HG02588 (cell line): Measurements from ENCODE around the gene COL25A1.
"Not testable (repeated sequence)": the region's sequence is repeated elsewhere in the genome, so short reads cannot be mapped to it uniquely, and the experiment has no call there.

Experiments
- ATAC-seq: cut with Tn5 transposase; IDR thresholded peaks from one replicate; pipeline ENCODE4 v1.9.1; 2021; ENCODE audit warnings: mild to moderate bottlenecking, moderate library complexity; ENCODE audit not compliant: unreplicated experiment

The COL25A1 gene

GRCh38 chr4:108972613-108973283 lies 329.7 kb downstream of the COL25A1 start:
- ATAC-seq = peak; percentile 61

GRCh38 chr4:108971473-108971872 lies 331.0 kb downstream of the COL25A1 start:
- no peak for ATAC-seq

DNA sequence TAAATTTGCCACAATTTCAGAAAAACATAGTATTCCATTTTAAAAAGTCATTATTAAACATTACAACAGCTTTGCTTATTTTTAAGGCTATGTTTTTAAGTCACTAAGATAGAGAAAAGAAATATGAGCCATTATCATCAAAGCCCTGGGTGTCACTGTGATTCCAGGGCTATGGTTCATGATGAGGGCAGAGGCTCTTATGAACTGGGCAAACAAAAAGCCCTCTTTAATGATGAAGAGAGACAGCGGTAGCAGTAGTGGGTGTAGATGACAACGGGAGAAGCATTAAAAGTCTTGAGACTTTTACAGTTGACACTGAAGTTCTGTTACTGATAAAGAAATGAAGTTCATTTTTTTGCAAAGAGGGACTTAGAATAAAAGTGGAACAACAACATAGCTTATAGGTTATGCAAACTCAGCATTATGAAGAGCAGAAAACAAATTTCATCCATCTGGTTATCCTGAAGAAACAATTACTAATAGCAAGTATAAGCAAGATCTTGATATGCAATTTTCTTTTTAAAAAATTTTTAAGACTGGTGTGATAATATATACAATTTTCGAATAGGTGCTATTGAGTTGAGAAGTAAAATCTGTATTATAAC lies 336.9 kb downstream of the COL25A1 start:
- ATAC-seq = no peak

- no peak for ATAC-seq
Measured at GRCh38 chr4:108965016-108965415, 337.4 kb downstream of the COL25A1 start.

GRCh38 chr4:108963910-108964309 lies 338.5 kb downstream of the COL25A1 start:
- no peak for ATAC-seq

DNA sequence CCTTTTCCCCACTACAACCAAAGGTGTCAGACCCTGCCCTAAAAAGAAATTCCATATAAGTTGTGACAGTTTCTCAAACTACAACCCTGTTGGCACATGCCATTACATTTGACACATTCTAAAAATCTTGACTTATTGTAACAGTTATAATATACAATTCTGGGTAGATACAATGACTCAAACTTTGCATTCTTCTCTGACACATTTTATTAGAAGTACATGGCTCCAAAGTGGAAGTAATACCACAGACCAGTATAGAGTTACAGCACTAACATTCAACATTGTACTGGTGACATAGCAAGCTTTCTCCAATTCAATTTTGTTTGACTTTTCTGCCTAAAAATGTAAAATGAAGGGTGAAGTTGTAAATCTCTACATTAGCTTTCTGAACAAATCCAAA lies 343.0 kb downstream of the COL25A1 start:
- ATAC-seq = no peak

GRCh38 chr4:108954880-108955279 lies 347.6 kb downstream of the COL25A1 start:
- no peak for ATAC-seq

DNA sequence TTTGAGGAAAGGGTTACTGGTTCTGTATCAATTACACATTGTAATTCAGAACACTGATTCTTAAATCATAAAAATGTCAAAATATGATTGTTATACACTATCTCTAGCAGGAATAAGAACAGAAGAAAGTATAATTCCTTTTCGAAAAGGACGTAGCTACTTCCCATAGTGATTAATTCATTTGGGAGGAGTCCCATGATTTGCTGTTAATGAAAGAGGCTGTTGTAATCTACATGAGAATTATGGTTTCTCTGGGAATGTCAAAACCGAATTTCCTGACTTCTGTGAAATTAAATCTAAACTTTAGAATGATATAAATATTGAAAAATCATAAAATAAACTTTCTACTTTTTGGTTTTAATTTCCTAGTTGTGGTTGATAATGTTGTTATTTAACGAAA lies 348.5 kb downstream of the COL25A1 start:
- ATAC-seq = no peak

GRCh38 chr4:108950158-108950915 lies 352.1 kb downstream of the COL25A1 start:
- ATAC-seq = no peak

GRCh38 chr4:108947526-108947925 lies 354.9 kb downstream of the COL25A1 start:
- ATAC-seq = no peak

DNA sequence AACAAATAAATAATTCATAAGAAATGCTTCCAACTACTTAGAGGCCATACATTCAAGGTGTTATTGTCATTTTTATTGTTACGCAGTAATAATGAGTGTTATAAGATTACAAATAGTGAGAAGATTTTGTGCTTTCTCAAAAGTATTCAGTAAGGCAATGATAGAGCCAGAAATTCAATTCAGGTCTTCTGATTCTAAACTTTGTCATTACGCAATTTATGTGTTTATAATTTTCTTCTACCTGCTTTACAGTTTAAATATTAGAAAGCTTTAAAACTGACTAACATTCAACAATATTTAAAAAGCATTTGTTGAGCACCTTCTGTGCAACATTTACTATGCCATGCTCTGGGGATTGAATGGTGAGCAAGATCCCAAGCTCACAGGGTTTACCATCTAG lies 356.2 kb downstream of the COL25A1 start:
- ATAC-seq = no peak

GRCh38 chr4:108943976-108944591 lies 358.4 kb downstream of the COL25A1 start:
- ATAC-seq = no peak

- no peak for ATAC-seq
Measured at GRCh38 chr4:108943371-108943770, 359.1 kb downstream of the COL25A1 start.

DNA sequence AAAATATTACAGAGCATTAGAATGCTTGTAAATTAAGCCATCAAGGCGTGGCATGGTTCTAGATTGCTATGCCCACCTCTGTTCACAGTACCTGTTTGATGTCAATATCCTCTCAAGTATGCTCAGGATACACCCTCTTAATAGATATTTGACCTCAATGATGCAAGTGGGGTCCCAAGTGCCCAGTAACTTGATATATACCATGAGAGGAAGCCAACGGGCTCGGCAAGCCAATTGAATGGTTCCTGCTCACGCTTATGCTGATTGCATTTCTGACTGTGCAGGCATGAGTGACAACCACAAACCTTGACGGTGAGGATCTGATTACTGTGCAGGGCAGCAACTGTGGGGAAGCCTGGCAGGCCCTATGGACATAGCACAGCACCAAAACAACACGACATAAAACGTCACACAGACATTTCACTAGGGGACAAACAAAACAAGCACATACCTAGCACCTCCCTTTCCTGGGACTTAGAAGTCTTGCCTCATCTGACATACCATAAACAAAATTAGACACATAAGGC lies 360.5 kb downstream of the COL25A1 start:
- ATAC-seq = no peak

- ATAC-seq = no peak
Measured at GRCh38 chr4:108940634-108941033, 361.8 kb downstream of the COL25A1 start.

DNA sequence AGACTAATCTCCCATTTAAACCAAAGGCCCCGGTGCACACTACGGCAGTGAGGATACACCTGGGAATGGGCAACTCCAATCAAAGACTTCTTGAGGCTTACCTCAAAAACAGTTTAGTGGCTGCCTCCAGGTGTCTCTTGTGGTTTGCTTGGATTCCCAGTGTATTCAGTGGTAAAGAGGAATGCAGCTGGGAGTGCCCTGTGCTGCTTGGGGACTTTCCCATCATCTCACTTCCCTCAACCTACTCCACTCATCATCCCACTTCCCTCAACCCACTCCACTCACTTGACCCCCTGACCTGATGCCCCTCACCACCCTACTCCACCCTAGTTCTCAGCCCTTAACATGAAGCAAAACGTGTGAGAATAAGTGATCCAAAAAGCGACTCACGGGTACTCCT lies 362.3 kb downstream of the COL25A1 start:
- ATAC-seq = no peak

DNA sequence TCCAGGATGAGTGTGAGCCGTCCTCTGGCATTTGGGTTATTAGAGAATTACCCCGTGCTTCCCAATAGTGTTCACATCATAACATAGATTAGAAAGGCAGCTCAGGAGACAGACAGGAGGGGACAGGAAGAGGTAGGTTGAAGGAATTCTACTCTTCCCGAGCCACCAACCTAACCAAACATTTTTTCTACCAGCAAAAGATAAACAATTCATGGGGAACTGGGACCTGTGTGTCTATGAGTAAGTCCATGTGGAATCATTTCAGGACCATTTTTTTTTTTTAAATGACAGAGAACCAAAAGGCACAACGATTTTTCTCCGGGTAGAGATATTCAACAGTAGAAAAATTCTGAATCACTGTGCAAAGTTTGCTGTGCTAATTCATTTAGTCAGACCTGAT lies 365.4 kb downstream of the COL25A1 start:
- ATAC-seq = no peak

- not testable (repeated sequence) for ATAC-seq
Measured at GRCh38 chr4:108933925-108934324, 368.5 kb downstream of the COL25A1 start.

GRCh38 chr4:108933046-108933445 lies 369.4 kb downstream of the COL25A1 start:
- ATAC-seq = no peak

DNA sequence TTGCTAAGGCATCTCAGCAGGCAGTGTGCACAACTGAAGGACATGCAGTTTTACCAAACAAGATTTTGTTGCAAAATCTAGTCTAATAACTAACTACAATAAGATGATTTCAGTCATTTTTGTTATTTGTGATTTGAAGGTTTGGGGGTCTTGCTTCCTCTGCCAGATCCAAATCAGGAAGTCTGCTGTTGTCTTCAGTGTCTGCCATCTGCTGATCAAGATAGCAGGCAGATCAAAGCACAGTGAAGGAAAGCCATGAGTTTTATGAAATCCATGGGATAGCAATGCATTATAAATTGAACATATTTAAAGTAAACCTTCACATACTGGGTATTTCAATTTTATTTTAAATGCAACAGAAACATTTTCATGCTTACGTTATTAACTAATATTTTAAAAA lies 370.5 kb downstream of the COL25A1 start:
- no peak for ATAC-seq

- ATAC-seq = no peak
Measured at GRCh38 chr4:108930186-108930585, 372.3 kb downstream of the COL25A1 start.
